ENCODE results near the gene FRMD4A. TPM values are rescaled to one million over a fixed set of nuclear protein-coding genes. Genes with fewer than 3 reads are reported as not detected.

Gene FRMD4A
- total RNA-seq, 1 experiment from 2014 or later, result 0.23 TPM

DNA sequence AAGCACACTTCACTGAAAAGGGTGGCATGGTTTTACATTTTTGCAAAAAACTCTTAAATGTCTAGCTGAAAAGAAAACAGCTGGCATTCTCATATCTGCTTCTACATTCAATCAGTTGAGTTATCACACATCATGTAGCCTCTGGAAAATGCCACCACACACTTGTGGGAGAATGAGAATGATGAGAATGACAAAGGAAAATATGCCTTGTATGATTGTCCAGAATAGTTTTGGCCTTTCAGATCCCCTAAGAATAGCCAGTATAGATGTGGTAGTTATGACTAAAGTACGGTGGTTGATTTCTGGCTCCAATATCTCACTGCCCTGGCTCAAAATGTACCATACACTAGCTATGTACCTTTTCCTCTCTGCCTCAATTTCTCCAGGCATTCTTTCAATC lies 30.2 kb upstream of the FRMD4A start:
- ChIA-PET POLR2A (no interaction called here), CTCF (no interaction called here)
- no peak for DNase-seq (ENCODE audit: unreplicated experiment)
- Mint-ChIP-seq H3K27me3 (ENCODE audit: insufficient read depth, unreplicated experiment) (no peaks in the 10 kb centered on the region), H3K36me3 (ENCODE audit: insufficient read depth, unreplicated experiment) (no peaks in the 10 kb centered on the region), H3K4me3 (ENCODE audit: unreplicated experiment) (no peak overlapping the region), H3K9me3 (ENCODE audit: unreplicated experiment) (no peaks in the 10 kb centered on the region), H3K27ac (ENCODE audit: low read depth, unreplicated experiment) (no peak overlapping the region), H3K4me1 (ENCODE audit: insufficient read depth, unreplicated experiment) (peaks cover 14% of the 10 kb centered on the region)
- BruUV-seq (replicated peaks), result no TSS peak
- TF ChIP-seq, protein P1, sequence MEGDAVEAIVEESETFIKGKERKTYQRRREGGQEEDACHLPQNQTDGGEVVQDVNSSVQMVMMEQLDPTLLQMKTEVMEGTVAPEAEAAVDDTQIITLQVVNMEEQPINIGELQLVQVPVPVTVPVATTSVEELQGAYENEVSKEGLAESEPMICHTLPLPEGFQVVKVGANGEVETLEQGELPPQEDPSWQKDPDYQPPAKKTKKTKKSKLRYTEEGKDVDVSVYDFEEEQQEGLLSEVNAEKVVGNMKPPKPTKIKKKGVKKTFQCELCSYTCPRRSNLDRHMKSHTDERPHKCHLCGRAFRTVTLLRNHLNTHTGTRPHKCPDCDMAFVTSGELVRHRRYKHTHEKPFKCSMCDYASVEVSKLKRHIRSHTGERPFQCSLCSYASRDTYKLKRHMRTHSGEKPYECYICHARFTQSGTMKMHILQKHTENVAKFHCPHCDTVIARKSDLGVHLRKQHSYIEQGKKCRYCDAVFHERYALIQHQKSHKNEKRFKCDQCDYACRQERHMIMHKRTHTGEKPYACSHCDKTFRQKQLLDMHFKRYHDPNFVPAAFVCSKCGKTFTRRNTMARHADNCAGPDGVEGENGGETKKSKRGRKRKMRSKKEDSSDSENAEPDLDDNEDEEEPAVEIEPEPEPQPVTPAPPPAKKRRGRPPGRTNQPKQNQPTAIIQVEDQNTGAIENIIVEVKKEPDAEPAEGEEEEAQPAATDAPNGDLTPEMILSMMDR (IDR thresholded peaks at IDR 0.05; ENCODE audit: unreplicated experiment), result no peak
- intact Hi-C loops (cut with micrococcal nuclease), result no loop called here

DNA sequence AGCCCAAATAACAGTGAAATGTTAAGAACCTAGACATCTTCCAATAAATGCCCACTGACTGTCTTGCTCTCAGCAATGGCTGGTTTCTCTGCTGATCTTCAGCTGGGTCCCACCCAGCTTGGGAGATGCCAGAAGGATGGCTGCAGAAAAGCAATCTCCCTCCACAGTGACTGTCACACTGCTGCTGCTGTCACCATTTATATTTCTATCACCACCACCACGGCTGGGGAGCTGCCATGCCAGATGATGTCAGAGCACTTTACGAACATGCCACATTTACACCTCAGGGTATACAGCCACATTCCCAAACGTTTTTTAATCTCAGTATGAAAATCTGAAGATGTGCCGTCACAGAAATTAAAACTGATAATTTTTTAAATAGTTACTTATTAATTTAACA lies 29.8 kb upstream of the FRMD4A start:
- ChIA-PET POLR2A (no interaction called here), CTCF (no interaction called here)
- Mint-ChIP-seq H3K4me1 (ENCODE audit: insufficient read depth, unreplicated experiment) (peaks cover 14% of the 10 kb centered on the region), H3K27ac (ENCODE audit: low read depth, unreplicated experiment) (no peak overlapping the region), H3K9me3 (ENCODE audit: unreplicated experiment) (no peaks in the 10 kb centered on the region), H3K4me3 (ENCODE audit: unreplicated experiment) (no peak overlapping the region), H3K27me3 (ENCODE audit: insufficient read depth, unreplicated experiment) (no peaks in the 10 kb centered on the region), H3K36me3 (ENCODE audit: insufficient read depth, unreplicated experiment) (no peaks in the 10 kb centered on the region)
- intact Hi-C loops (cut with micrococcal nuclease), result no loop called here
- BruUV-seq (replicated peaks), result no TSS peak
- TF ChIP-seq, protein P1 (IDR thresholded peaks at IDR 0.05; ENCODE audit: unreplicated experiment), result no peak
- no peak for DNase-seq (ENCODE audit: unreplicated experiment)

DNA sequence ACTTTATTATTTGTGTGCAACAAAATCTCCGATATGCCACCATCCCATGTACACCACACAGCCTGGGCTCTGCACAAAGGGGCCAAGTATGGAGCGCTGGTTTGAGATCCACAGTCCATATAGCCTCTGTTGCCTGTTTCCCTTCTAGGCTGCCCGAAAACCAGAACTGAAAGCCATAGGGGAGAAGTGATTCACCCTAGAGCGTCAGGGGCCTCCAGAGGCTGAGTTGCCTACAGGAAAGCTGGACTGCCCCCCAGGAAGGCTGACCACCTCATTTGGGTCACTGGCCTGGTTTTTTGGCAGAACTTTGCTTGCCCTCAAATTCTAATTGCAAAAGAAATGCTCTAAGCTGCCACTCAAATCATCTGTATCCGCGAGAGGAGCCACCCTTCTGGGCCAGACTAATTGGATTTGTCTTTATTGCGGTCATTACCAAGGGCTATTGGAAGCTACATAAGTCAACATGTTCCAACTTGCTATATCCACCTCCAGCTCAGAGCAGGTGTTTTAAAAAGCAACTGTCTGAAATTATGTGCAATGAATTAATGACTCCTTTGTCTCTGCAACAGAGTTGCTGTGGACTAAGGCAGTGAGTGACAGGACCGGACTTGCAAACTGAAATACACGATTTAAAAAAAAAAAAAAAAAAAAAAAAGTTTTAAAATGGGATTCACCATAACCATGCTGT lies 28.3 kb upstream of the FRMD4A start:
- H3K36me3 Mint-ChIP-seq (ENCODE audit: insufficient read depth, unreplicated experiment), result no peaks in the 10 kb centered on the region
- H3K27ac Mint-ChIP-seq (ENCODE audit: low read depth, unreplicated experiment), result no peak overlapping the region
- ChIA-PET POLR2A (no interaction called here), CTCF (interaction anchor here (0.6 to 0.8 kb wide), 5 partner anchors 10 to 306 kb away, joined by 3 read pairs; no protein-coding TSS in a partner anchor)
- no peaks in the 10 kb centered on the region for H3K9me3 Mint-ChIP-seq (ENCODE audit: unreplicated experiment)
- no peaks in the 10 kb centered on the region for H3K27me3 Mint-ChIP-seq (ENCODE audit: insufficient read depth, unreplicated experiment)
- DNase-seq (ENCODE audit: unreplicated experiment), result peak; percentile 40
- TF ChIP-seq, protein P1 (IDR thresholded peaks at IDR 0.05; ENCODE audit: unreplicated experiment), result no peak
- H3K4me3 Mint-ChIP-seq (ENCODE audit: unreplicated experiment), result no peak overlapping the region
- H3K4me1 Mint-ChIP-seq (ENCODE audit: insufficient read depth, unreplicated experiment), result peaks cover 14% of the 10 kb centered on the region
- no TSS peak for BruUV-seq (replicated peaks)
- intact Hi-C loops (cut with micrococcal nuclease), result no loop called here

DNA sequence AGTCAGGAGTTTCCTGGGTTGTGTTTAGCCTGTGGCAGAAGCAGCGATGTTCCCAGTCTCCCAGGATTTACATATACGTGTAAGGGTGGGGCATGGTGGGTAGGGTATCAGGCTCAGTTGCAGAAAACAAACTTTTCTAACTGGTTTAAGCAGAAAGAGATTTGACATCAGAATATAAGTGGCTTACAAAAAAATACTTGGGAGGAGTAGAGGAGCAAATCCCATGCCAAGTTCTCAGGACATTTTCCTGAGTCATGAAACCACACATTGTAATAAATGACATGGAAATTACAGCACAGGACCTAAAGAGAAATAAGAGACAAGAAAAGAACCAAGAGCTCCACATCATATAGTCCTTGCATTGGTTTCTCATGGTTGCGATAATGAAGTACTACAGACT lies 26.2 kb upstream of the FRMD4A start:
- ChIA-PET POLR2A (no interaction called here), CTCF (no interaction called here)
- Mint-ChIP-seq H3K4me1 (ENCODE audit: insufficient read depth, unreplicated experiment) (peaks cover 14% of the 10 kb centered on the region), H3K4me3 (ENCODE audit: unreplicated experiment) (no peak overlapping the region), H3K27me3 (ENCODE audit: insufficient read depth, unreplicated experiment) (no peaks in the 10 kb centered on the region), H3K36me3 (ENCODE audit: insufficient read depth, unreplicated experiment) (no peaks in the 10 kb centered on the region), H3K27ac (ENCODE audit: low read depth, unreplicated experiment) (no peak overlapping the region), H3K9me3 (ENCODE audit: unreplicated experiment) (no peaks in the 10 kb centered on the region)
- intact Hi-C loops (cut with micrococcal nuclease), result no loop called here
- TF ChIP-seq, protein P1 (IDR thresholded peaks at IDR 0.05; ENCODE audit: unreplicated experiment), result no peak
- BruUV-seq (replicated peaks), result no TSS peak
- peak; percentile 32 for DNase-seq (ENCODE audit: unreplicated experiment)

All from MCF 10A (cell line).